ENCODE results near the gene MAST4. TPM values are rescaled to one million over a fixed set of nuclear protein-coding genes. Genes with fewer than 3 reads are reported as not detected.

The MAST4 gene
- total and polyA plus RNA-seq, 2 of the 13 experiments (the other 11 are each of a cell fraction or from before 2014, with no cell fraction given): 3.4 to 3.7 TPM

DNA sequence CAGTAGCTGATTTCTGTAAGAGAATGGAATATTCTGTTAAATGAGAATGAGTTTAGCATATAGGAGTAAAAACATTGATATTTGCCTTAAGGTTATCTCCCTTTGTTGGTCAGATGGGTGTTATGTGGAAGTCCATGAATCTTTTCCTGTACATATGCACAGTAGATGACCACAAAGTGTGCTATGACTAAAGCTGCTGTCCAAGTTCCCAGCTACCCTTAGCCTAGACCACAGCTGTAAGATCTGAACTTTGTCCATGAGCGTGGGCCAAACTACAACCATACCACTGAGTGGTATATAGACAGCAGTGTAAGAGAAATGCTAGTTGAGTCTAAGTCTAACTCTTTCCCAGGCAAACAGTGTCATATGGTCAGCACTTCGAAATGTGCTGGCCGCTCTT is 551.6 kb downstream of the MAST4 start (continued):
- TF ChIP-seq SP1 (IDR thresholded peaks at IDR 0.05): no peak
- TF ChIP-seq SP1 (CRISPR knock-in tag; IDR thresholded peaks at IDR 0.05): no peak
- TF ChIP-seq, protein P1, sequence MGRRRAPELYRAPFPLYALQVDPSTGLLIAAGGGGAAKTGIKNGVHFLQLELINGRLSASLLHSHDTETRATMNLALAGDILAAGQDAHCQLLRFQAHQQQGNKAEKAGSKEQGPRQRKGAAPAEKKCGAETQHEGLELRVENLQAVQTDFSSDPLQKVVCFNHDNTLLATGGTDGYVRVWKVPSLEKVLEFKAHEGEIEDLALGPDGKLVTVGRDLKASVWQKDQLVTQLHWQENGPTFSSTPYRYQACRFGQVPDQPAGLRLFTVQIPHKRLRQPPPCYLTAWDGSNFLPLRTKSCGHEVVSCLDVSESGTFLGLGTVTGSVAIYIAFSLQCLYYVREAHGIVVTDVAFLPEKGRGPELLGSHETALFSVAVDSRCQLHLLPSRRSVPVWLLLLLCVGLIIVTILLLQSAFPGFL (CRISPR knock-in tag; IDR thresholded peaks at IDR 0.05): no peak
- TF ChIP-seq ZNF781 (CRISPR knock-in tag; IDR thresholded peaks at IDR 0.05; ENCODE audit: borderline replicate concordance, not compliant biosample characterization): no peak
- TF ChIP-seq HNF4A (CRISPR knock-in tag; IDR thresholded peaks at IDR 0.05): peak; percentile 41
- TF ChIP-seq, protein P2, sequence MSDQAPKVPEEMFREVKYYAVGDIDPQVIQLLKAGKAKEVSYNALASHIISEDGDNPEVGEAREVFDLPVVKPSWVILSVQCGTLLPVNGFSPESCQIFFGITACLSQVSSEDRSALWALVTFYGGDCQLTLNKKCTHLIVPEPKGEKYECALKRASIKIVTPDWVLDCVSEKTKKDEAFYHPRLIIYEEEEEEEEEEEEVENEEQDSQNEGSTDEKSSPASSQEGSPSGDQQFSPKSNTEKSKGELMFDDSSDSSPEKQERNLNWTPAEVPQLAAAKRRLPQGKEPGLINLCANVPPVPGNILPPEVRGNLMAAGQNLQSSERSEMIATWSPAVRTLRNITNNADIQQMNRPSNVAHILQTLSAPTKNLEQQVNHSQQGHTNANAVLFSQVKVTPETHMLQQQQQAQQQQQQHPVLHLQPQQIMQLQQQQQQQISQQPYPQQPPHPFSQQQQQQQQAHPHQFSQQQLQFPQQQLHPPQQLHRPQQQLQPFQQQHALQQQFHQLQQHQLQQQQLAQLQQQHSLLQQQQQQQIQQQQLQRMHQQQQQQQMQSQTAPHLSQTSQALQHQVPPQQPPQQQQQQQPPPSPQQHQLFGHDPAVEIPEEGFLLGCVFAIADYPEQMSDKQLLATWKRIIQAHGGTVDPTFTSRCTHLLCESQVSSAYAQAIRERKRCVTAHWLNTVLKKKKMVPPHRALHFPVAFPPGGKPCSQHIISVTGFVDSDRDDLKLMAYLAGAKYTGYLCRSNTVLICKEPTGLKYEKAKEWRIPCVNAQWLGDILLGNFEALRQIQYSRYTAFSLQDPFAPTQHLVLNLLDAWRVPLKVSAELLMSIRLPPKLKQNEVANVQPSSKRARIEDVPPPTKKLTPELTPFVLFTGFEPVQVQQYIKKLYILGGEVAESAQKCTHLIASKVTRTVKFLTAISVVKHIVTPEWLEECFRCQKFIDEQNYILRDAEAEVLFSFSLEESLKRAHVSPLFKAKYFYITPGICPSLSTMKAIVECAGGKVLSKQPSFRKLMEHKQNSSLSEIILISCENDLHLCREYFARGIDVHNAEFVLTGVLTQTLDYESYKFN (CRISPR knock-in tag; conservative IDR thresholded peaks at IDR 0.05): 0 out of 2 replicates have a peak, but pooled peaks have one; percentile 12
- TF ChIP-seq MIER2 (CRISPR knock-in tag; IDR thresholded peaks at IDR 0.05): no peak
- no peak for TF ChIP-seq ZNF510 (CRISPR knock-in tag; IDR thresholded peaks at IDR 0.05; ENCODE audit: low read depth)
- TF ChIP-seq ZNF432 (CRISPR knock-in tag; IDR thresholded peaks at IDR 0.05; ENCODE audit: borderline replicate concordance): no peak
- no peak for TF ChIP-seq ZNF496 (CRISPR knock-in tag; IDR thresholded peaks at IDR 0.05; ENCODE audit: insufficient replicate concordance)
- no peak for TF ChIP-seq ZNF207 (IDR thresholded peaks at IDR 0.05; ENCODE audit: borderline replicate concordance)
- no peak for TF ChIP-seq ZNF326 (CRISPR knock-in tag; IDR thresholded peaks at IDR 0.05; ENCODE audit: borderline replicate concordance)

Data from HepG2 (cell line).